OCI-LY7 (cell line): ENCODE data around the gene SLC15A2.

ENCODE experiments used
- EZH2phosphoT487 ChIP-seq: fragments of 200-600 bp; sonication (generic); IDR thresholded peaks from 2 replicates; pipeline ENCODE4 v1.6.1; 2018; ENCODE audit warnings: low read depth, borderline replicate concordance, mild to moderate bottlenecking, mixed run types, antibody characterized with exemption, low read length, moderate library complexity, mixed read lengths
- TF ChIP-seq, protein P1 (sequence below): fragments of 200-600 bp; sonication (generic); conservative IDR thresholded peaks from 2 replicates; pipeline ENCODE4 v1.5.1; 2014; ENCODE audit warnings: mild to moderate bottlenecking, antibody characterized with exemption, low read length, moderate library complexity, mixed read lengths

DNA sequence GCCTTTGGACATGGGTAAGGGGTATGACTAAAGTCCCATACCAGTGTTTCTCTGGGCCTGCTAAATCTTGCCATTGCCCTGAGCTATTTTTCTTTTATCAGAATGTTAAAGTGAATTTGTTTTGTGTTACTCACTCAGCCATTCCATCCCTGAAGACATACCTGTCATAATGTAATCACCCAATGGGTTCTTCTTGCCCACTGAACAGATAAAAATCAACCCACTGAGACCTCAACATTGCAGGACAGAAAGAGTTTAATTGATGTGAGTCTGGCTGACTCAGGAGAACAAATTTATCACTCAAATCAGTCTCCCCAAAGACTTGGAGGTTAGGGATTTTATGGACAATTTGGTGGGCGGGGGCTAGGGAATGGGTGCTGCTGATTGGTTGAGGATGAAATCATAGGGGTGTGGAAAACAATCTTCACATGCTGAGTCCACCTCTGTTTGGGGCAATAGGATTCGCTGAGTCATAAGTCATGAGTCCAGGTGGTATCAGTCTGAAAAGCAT, 80.5 kb downstream of the SLC15A2 start:
- TF ChIP-seq, protein P1, sequence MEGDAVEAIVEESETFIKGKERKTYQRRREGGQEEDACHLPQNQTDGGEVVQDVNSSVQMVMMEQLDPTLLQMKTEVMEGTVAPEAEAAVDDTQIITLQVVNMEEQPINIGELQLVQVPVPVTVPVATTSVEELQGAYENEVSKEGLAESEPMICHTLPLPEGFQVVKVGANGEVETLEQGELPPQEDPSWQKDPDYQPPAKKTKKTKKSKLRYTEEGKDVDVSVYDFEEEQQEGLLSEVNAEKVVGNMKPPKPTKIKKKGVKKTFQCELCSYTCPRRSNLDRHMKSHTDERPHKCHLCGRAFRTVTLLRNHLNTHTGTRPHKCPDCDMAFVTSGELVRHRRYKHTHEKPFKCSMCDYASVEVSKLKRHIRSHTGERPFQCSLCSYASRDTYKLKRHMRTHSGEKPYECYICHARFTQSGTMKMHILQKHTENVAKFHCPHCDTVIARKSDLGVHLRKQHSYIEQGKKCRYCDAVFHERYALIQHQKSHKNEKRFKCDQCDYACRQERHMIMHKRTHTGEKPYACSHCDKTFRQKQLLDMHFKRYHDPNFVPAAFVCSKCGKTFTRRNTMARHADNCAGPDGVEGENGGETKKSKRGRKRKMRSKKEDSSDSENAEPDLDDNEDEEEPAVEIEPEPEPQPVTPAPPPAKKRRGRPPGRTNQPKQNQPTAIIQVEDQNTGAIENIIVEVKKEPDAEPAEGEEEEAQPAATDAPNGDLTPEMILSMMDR: no peak
- TF ChIP-seq EZH2phosphoT487: no peak
